WTC11 (cell line): ENCODE data around the gene CFAP100. TPM values are rescaled to one million over a fixed set of nuclear protein-coding genes. Genes with fewer than 3 reads are reported as not detected.

Source experiments
- ATAC-seq: fragments of 200-7000 bp; cut with Tn5 transposase; 2 replicates; pipeline ENCODE4 v1.10.0; 2021; ENCODE audit warnings: mild to moderate bottlenecking, moderate library complexity
- CTCF ChIA-PET: fragments of 300-600 bp; sonication (Branson Sonifier 250); formaldehyde crosslinking; loops from one replicate; lab custom pipeline; 2021; ENCODE audit warnings: antibody characterized with exemption; lab: Charles Lee
- POLR2A ChIA-PET: fragments of 350-600 bp; sonication (Branson Sonifier 250); formaldehyde crosslinking; loops from one replicate; lab custom pipeline; 2021; ENCODE audit warnings: antibody characterized with exemption; lab: Charles Lee
- DNase-seq: peaks from one replicate; pipeline ENCODE4 v3.0.0; 2021; ENCODE audit warnings: low spot score
- H3K27ac Mint-ChIP-seq: 2 replicates; pipeline ENCODE4 v1.8.0; 2021; ENCODE audit warnings: mixed read lengths
- H3K27me3 Mint-ChIP-seq: 2 replicates; pipeline ENCODE4 v1.8.0; 2021; ENCODE audit warnings: low read depth, mild to moderate bottlenecking, moderate library complexity, mixed read lengths
- H3K36me3 Mint-ChIP-seq: 2 replicates; pipeline ENCODE4 v1.8.0; 2021; ENCODE audit warnings: mixed read lengths
- H3K4me1 Mint-ChIP-seq: 2 replicates; pipeline ENCODE4 v1.8.0; 2022; ENCODE audit warnings: mixed read lengths
- H3K4me3 Mint-ChIP-seq: 2 replicates; pipeline ENCODE4 v1.8.0; 2021; ENCODE audit warnings: mild to moderate bottlenecking, moderate library complexity, mixed read lengths
- H3K9me3 Mint-ChIP-seq: 2 replicates; pipeline ENCODE4 v1.8.0; 2021; ENCODE audit warnings: mixed read lengths
- ATF3 ChIP-seq: sonication (generic); formaldehyde crosslinking; conservative IDR thresholded peaks from 2 replicates; pipeline ENCODE4 v1.8.1; 2022; ENCODE audit warnings: mild to moderate bottlenecking, missing genetic modification reagents
- CTCF ChIP-seq: fragments of 200-600 bp; IDR thresholded peaks from 2 replicates; pipeline ENCODE4 v1.8.0; 2022; ENCODE audit warnings: antibody characterized with exemption
- FOXJ3 ChIP-seq: sonication (generic); formaldehyde crosslinking; IDR thresholded peaks from 2 replicates; pipeline ENCODE4 v1.9.0; 2021; ENCODE audit warnings: missing genetic modification reagents, mild to moderate bottlenecking, borderline replicate concordance
- GRHL2 ChIP-seq: fragments of 250-450 bp; sonication (Bioruptor Pico); IDR thresholded peaks from 2 replicates; pipeline ENCODE4 v1.8.0; 2022; ENCODE audit warnings: mild to moderate bottlenecking, moderate library complexity; ENCODE audit not compliant: insufficient replicate concordance, severe bottlenecking
- IRF1 ChIP-seq: sonication (generic); formaldehyde crosslinking; IDR thresholded peaks from 2 replicates; pipeline ENCODE4 v1.8.0; 2023; ENCODE audit warnings: missing genetic modification reagents
- MAX ChIP-seq: sonication (generic); formaldehyde crosslinking; IDR thresholded peaks from 2 replicates; pipeline ENCODE4 v1.8.0; 2022; ENCODE audit warnings: mild to moderate bottlenecking, missing genetic modification reagents
- NFATC4 ChIP-seq: fragments of 250-450 bp; sonication (Bioruptor Pico); IDR thresholded peaks from 2 replicates; pipeline ENCODE4 v1.9.0; 2021; ENCODE audit warnings: mild to moderate bottlenecking
- RORB ChIP-seq: fragments of 250-450 bp; sonication (Bioruptor Pico); IDR thresholded peaks from 2 replicates; pipeline ENCODE4 v1.9.0; 2021; ENCODE audit warnings: mild to moderate bottlenecking
- SMAD3 ChIP-seq: sonication (generic); formaldehyde crosslinking; IDR thresholded peaks from 2 replicates; pipeline ENCODE4 v1.8.0; 2022; ENCODE audit warnings: missing genetic modification reagents, mild to moderate bottlenecking, borderline replicate concordance
- SP1 ChIP-seq: sonication (generic); formaldehyde crosslinking; conservative IDR thresholded peaks from 2 replicates; pipeline ENCODE4 v1.8.1; 2022; ENCODE audit warnings: missing genetic modification reagents
- USF1 ChIP-seq: sonication (generic); formaldehyde crosslinking; IDR thresholded peaks from 2 replicates; pipeline ENCODE4 v1.8.0; 2022; ENCODE audit warnings: mild to moderate bottlenecking, missing genetic modification reagents
- ZBTB43 ChIP-seq: sonication (generic); formaldehyde crosslinking; IDR thresholded peaks from 2 replicates; pipeline ENCODE4 v1.8.1; 2023; ENCODE audit warnings: mild to moderate bottlenecking, missing genetic modification reagents
- ZNF121 ChIP-seq: sonication (generic); formaldehyde crosslinking; IDR thresholded peaks from 2 replicates; pipeline ENCODE4 v1.8.0; 2023; ENCODE audit warnings: missing genetic modification reagents
- ZNF138 ChIP-seq: sonication (generic); formaldehyde crosslinking; conservative IDR thresholded peaks from 2 replicates; pipeline ENCODE4 v1.8.1; 2022; ENCODE audit warnings: mild to moderate bottlenecking, moderate library complexity, missing genetic modification reagents
- ZNF232 ChIP-seq: sonication (generic); formaldehyde crosslinking; IDR thresholded peaks from 2 replicates; pipeline ENCODE4 v1.8.0; 2022; ENCODE audit warnings: mild to moderate bottlenecking, missing genetic modification reagents
- ZNF281 ChIP-seq: sonication (generic); formaldehyde crosslinking; IDR thresholded peaks from 2 replicates; pipeline ENCODE4 v1.8.0; 2023; ENCODE audit warnings: mild to moderate bottlenecking, missing genetic modification reagents
- ZNF671 ChIP-seq: fragments of 250-450 bp; sonication (Bioruptor Pico); IDR thresholded peaks from 2 replicates; pipeline ENCODE4 v1.8.0; 2021; ENCODE audit warnings: mild to moderate bottlenecking
- ZSCAN18 ChIP-seq: fragments of 250-450 bp; sonication (Bioruptor Pico); IDR thresholded peaks from 2 replicates; pipeline ENCODE4 v2.1.2; 2022; ENCODE audit warnings: mild to moderate bottlenecking, moderate library complexity
- total RNA-seq: library from RNA; stranded (reverse); gene quantifications from 3 replicates; pipeline ENCODE4 v1.2.3, GENCODE V29; 2021

Gene CFAP100
- total RNA-seq, 1 experiment from 2014 or later: not detected

- H3K4me3 Mint-ChIP-seq: no peak overlapping the region
- DNase-seq (no peak), ATAC-seq (no peak)
- H3K4me1 Mint-ChIP-seq: peaks cover 34% of the 10 kb centered on the region
- POLR2A ChIA-PET: interaction anchor here (0.5 kb wide), 1 partner anchor 483 kb away, joined by 3 read pairs; no protein-coding TSS in a partner anchor
- CTCF ChIA-PET: interaction anchor here (1.3 to 1.9 kb wide), 3 partner anchors 8 to 40 kb away, joined by 4 to 7 read pairs (median 6); partner anchors contain the start of gene CHST13
- TF ChIP-seq ZNF232 (CRISPR knock-in tag) (no peak), ZNF281 (CRISPR knock-in tag) (no peak), ZSCAN18 (CRISPR knock-in tag) (no peak), USF1 (no peak), NFATC4 (CRISPR knock-in tag) (no peak), CTCF (no peak), FOXJ3 (CRISPR knock-in tag) (no peak), RORB (CRISPR knock-in tag) (no peak)
- TF ChIP-seq, all 79 proteins: peak for 0
- H3K27ac Mint-ChIP-seq: peak overlapping the region; percentile 66; the same call in 1 of the 2 replicates
- H3K36me3 Mint-ChIP-seq: no peaks in the 10 kb centered on the region
- no peaks in the 10 kb centered on the region; the same call in 1 of the 2 replicates for H3K27me3 Mint-ChIP-seq
- no peaks in the 10 kb centered on the region for H3K9me3 Mint-ChIP-seq
Observed at GRCh38 chr3:126484148-126484547, 89.4 kb downstream of the CFAP100 start.

GRCh38 chr3:126484662-126485061 lies 90.0 kb downstream of the CFAP100 start:
- CTCF ChIA-PET: interaction anchor here (0.5 to 1.9 kb wide), 5 partner anchors 8 to 1090 kb away, joined by 3 to 7 read pairs (median 4); partner anchors contain the start of gene CHST13
- Mint-ChIP-seq H3K36me3 (no peaks in the 10 kb centered on the region), H3K4me1 (peaks cover 34% of the 10 kb centered on the region)
- 0 out of 2 replicates have a peak, but pooled peaks have one; percentile 42 for TF ChIP-seq ZNF138 (CRISPR knock-in tag)
- no peak for TF ChIP-seq SP1 (CRISPR knock-in tag)
- TF ChIP-seq, all 79 proteins: peak for 1
- DNase-seq (no peak), ATAC-seq (peak; percentile 29)
- peak overlapping the region; percentile 66; the same call in 1 of the 2 replicates for H3K27ac Mint-ChIP-seq
- no peaks in the 10 kb centered on the region; the same call in 1 of the 2 replicates for H3K27me3 Mint-ChIP-seq
- no peak overlapping the region for H3K4me3 Mint-ChIP-seq
- no peaks in the 10 kb centered on the region for H3K9me3 Mint-ChIP-seq
- POLR2A ChIA-PET: interaction anchor here (0.9 to 1.3 kb wide), 2 partner anchors 8 to 136 kb away, joined by 3 to 5 read pairs; no protein-coding TSS in a partner anchor

GRCh38 chr3:126485176-126485897 lies 90.6 kb downstream of the CFAP100 start:
- ChIA-PET CTCF (interaction anchor here (0.5 to 1.9 kb wide), 5 partner anchors 9 to 1090 kb away, joined by 3 to 7 read pairs (median 4); partner anchors contain the start of gene CHST13), POLR2A (interaction anchor here (0.9 to 1.4 kb wide), 3 partner anchors 9 to 136 kb away, joined by 3 to 5 read pairs (median 3); no protein-coding TSS in a partner anchor)
- no peak overlapping the region for H3K27ac Mint-ChIP-seq
- no peak overlapping the region for H3K4me3 Mint-ChIP-seq
- no peaks in the 10 kb centered on the region for H3K9me3 Mint-ChIP-seq
- ATAC-seq: peak; percentile 52
- H3K4me1 Mint-ChIP-seq: peaks cover 36% of the 10 kb centered on the region
- H3K36me3 Mint-ChIP-seq: no peaks in the 10 kb centered on the region
- no peaks in the 10 kb centered on the region; the same call in 1 of the 2 replicates for H3K27me3 Mint-ChIP-seq
- DNase-seq: no peak
- no peak for TF ChIP-seq NFATC4 (CRISPR knock-in tag)
- 0 out of 2 replicates have a peak, but pooled peaks have one; percentile 22 for TF ChIP-seq MAX (CRISPR knock-in tag)
- TF ChIP-seq SMAD3 (CRISPR knock-in tag): no peak
- no peak for TF ChIP-seq ZNF671 (CRISPR knock-in tag)
- no peak for TF ChIP-seq IRF1 (CRISPR knock-in tag)
- TF ChIP-seq GRHL2 (CRISPR knock-in tag): no peak
- no peak for TF ChIP-seq ATF3 (CRISPR knock-in tag)
- no peak for TF ChIP-seq ZSCAN18 (CRISPR knock-in tag)
- TF ChIP-seq ZNF121 (CRISPR knock-in tag): no peak
- no peak for TF ChIP-seq ZBTB43 (CRISPR knock-in tag)
